ENCODE results near the gene GP1BB. TPM values are rescaled to one million over a fixed set of nuclear protein-coding genes. Genes with fewer than 3 reads are reported as not detected.

Gene GP1BB
- polyA plus RNA-seq, 1 experiment: 0.20 TPM

GRCh38 chr22:19727310-19728150 is 4.2 kb downstream of the GP1BB start:
- Histone ChIP-seq H3K4me3 (ENCODE audit: low read depth, low read length) (no peak overlapping the region), H3K27ac (ENCODE audit: low read depth, low read length) (no peak overlapping the region), H3K27me3 (ENCODE audit: control insufficient read depth, insufficient read depth, low read length) (peaks cover 7% of the 10 kb centered on the region), H3K9me3 (ENCODE audit: control insufficient read depth, insufficient read depth, low read length) (peaks cover 33% of the 10 kb centered on the region; the same call in 1 of the 2 replicates)
- POLR2A ChIA-PET: no interaction called here
- no peak for DNase-seq (ENCODE audit: low read depth, low spot score)
- CTCF ChIA-PET: no interaction called here
- TF ChIP-seq CTCF (IDR thresholded peaks at IDR 0.05; ENCODE audit: low read depth, low read length): no peak

GRCh38 chr22:19728271-19728670 is 4.9 kb downstream of the GP1BB start:
- no peak for TF ChIP-seq CTCF (IDR thresholded peaks at IDR 0.05; ENCODE audit: low read depth, low read length)
- H3K9me3 ChIP-seq (ENCODE audit: control insufficient read depth, insufficient read depth, low read length): peaks cover 26% of the 10 kb centered on the region; the same call in 1 of the 2 replicates
- CTCF ChIA-PET: interaction anchor here (6.6 kb wide), 1 partner anchor 183 kb away, joined by 133 read pairs; no protein-coding TSS in a partner anchor
- POLR2A ChIA-PET: no interaction called here
- no peak for DNase-seq (ENCODE audit: low read depth, low spot score)
- no peak overlapping the region for H3K4me3 ChIP-seq (ENCODE audit: low read depth, low read length)
- H3K27ac ChIP-seq (ENCODE audit: low read depth, low read length): no peak overlapping the region
- H3K27me3 ChIP-seq (ENCODE audit: control insufficient read depth, insufficient read depth, low read length): peaks cover 7% of the 10 kb centered on the region

GRCh38 chr22:19728836-19729235 is 5.5 kb downstream of the GP1BB start:
- Histone ChIP-seq H3K27me3 (ENCODE audit: control insufficient read depth, insufficient read depth, low read length) (peaks cover 7% of the 10 kb centered on the region), H3K27ac (ENCODE audit: low read depth, low read length) (no peak overlapping the region)
- DNase-seq (ENCODE audit: low read depth, low spot score): no peak

GRCh38 chr22:19729507-19729906 is 6.2 kb downstream of the GP1BB start:
- Histone ChIP-seq H3K9me3 (ENCODE audit: control insufficient read depth, insufficient read depth, low read length) (peaks cover 24% of the 10 kb centered on the region; the same call in 1 of the 2 replicates), H3K27me3 (ENCODE audit: control insufficient read depth, insufficient read depth, low read length) (peaks cover 6% of the 10 kb centered on the region), H3K27ac (ENCODE audit: low read depth, low read length) (no peak overlapping the region), H3K4me3 (ENCODE audit: low read depth, low read length) (no peak overlapping the region)
- no peak for TF ChIP-seq CTCF (IDR thresholded peaks at IDR 0.05; ENCODE audit: low read depth, low read length)
- ChIA-PET CTCF (interaction anchor here (0.7 to 6.6 kb wide), 10 partner anchors 9 to 252 kb away, joined by 3 to 133 read pairs (median 8); no protein-coding TSS in a partner anchor), POLR2A (no interaction called here)
- no peak for DNase-seq (ENCODE audit: low read depth, low spot score)

More at GRCh38 chr22:19728836-19729235, 5.5 kb downstream of the GP1BB start:
- ChIA-PET CTCF (interaction anchor here (1.9 to 6.6 kb wide), 3 partner anchors 8 to 225 kb away, joined by 9 to 133 read pairs (median 10); no protein-coding TSS in a partner anchor), POLR2A (no interaction called here)
- Histone ChIP-seq H3K4me3 (ENCODE audit: low read depth, low read length) (no peak overlapping the region), H3K9me3 (ENCODE audit: control insufficient read depth, insufficient read depth, low read length) (peaks cover 26% of the 10 kb centered on the region; the same call in 1 of the 2 replicates)
- no peak for TF ChIP-seq CTCF (IDR thresholded peaks at IDR 0.05; ENCODE audit: low read depth, low read length)

GRCh38 chr22:19730198-19730597 is 6.9 kb downstream of the GP1BB start:
- CTCF ChIA-PET: interaction anchor here (0.6 to 6.6 kb wide), 38 partner anchors 9 to 1308 kb away, joined by 3 to 133 read pairs (median 4); partner anchors contain the start of genes GNB1L and RTL10
- Histone ChIP-seq H3K27ac (ENCODE audit: low read depth, low read length) (peak overlapping the region; percentile 31), H3K4me3 (ENCODE audit: low read depth, low read length) (no peak overlapping the region), H3K9me3 (ENCODE audit: control insufficient read depth, insufficient read depth, low read length) (peaks cover 17% of the 10 kb centered on the region; the same call in 1 of the 2 replicates), H3K27me3 (ENCODE audit: control insufficient read depth, insufficient read depth, low read length) (no peaks in the 10 kb centered on the region)
- no peak for TF ChIP-seq CTCF (IDR thresholded peaks at IDR 0.05; ENCODE audit: low read depth, low read length)
- POLR2A ChIA-PET: interaction anchor here (1.0 kb wide), 3 partner anchors 175 to 211 kb away, joined by 3 to 6 read pairs (median 4); partner anchors contain the start of genes COMT and TXNRD2
- DNase-seq (ENCODE audit: low read depth, low spot score): no peak
